ENCODE results near the gene SSU72.
A peak's percentile ranks its signal among the peaks of the same experiment; 100 is the strongest.

Gene SSU72

GRCh38 chr1:1574721-1575537 is at the start of gene SSU72:
TSS of gene SSU72 (minus strand) at chr1:1574863. CDS start at chr1:1574557, 306 bp downstream.
- DNase-seq (ENCODE audit: low read depth), result peak; percentile 55

DNA sequence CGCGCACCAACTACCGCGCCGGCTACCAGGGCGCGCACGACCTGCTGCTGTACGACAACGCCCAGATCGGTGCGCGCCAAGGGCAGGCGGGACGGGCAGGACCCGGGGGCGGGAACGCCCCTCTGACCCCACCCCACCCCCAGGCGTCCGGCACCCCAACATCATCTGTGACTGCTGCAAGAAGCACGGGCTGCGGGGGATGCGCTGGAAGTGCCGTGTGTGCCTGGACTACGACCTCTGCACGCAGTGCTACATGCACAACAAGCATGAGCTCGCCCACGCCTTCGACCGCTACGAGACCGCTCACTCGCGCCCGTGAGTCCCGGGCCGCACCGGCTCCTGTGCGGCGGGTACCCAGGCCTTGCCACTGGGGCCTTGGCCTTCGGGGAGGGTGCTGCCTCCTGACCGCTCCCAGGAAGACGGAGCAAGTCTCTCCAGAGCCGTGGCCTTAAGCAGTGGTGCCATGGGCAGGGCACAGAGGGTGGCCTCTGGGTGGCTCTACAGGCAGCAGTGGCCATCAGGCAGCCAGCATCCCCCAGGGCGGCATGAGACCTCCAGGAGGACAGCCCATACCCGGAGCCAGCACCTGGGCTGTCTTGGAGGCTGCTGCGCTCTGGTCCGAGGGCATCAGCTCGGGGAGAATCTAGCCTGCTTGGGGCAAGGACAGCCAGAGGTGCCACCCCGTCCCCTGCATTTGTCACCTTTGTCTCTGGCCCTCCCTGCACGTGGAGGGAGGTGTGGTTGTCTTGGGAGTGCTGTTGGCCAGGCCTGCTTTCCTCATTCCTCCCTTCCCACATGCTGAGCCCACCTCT is 49.2 kb upstream of the SSU72 start:
- no peak for DNase-seq (ENCODE audit: low read depth)

GRCh38 chr1:1623181-1623630 is 48.5 kb upstream of the SSU72 start:
- no peak for DNase-seq (ENCODE audit: low read depth)

GRCh38 chr1:1622788-1623094 is 48.1 kb upstream of the SSU72 start:
- DNase-seq (ENCODE audit: low read depth), result no peak

DNA sequence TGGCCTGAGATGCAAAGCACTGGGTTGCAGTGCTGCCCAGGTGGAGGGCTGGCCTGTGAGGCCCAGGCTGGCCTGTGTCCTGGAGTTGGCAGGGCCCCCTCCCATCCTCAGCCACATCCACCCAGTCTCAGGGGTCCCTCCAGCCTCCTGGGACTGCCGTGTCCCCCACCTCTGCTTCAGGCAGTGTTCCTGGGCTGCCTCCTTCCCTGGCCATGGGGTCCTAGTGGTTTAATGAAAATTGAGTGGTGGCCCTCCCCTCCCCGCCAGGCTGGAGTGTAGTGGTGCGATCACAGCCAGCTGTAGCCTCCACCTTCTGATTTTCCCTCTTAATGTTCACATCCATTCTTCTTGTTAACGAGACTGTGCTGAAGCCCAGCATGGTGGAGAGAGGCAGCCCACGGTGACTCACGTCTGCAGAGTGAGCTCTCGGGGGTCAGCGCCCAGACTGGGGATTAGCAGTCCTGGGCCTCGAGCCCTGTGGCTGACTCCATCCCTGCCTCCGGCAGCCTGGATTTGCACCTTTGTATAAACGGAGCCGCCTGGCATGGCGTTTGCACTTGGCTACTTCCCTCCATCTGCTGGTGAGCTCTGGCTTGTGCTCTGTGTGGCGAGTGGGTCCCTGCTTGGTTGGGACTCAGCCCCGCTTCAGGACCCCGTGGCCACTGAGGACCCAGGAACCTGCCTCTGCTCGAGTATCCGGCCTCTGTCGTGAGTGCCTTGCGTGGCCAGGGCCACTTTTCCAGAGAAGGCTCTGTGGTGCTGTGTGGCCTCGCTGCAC is 47.5 kb upstream of the SSU72 start:
- no peak for DNase-seq (ENCODE audit: low read depth)

DNA sequence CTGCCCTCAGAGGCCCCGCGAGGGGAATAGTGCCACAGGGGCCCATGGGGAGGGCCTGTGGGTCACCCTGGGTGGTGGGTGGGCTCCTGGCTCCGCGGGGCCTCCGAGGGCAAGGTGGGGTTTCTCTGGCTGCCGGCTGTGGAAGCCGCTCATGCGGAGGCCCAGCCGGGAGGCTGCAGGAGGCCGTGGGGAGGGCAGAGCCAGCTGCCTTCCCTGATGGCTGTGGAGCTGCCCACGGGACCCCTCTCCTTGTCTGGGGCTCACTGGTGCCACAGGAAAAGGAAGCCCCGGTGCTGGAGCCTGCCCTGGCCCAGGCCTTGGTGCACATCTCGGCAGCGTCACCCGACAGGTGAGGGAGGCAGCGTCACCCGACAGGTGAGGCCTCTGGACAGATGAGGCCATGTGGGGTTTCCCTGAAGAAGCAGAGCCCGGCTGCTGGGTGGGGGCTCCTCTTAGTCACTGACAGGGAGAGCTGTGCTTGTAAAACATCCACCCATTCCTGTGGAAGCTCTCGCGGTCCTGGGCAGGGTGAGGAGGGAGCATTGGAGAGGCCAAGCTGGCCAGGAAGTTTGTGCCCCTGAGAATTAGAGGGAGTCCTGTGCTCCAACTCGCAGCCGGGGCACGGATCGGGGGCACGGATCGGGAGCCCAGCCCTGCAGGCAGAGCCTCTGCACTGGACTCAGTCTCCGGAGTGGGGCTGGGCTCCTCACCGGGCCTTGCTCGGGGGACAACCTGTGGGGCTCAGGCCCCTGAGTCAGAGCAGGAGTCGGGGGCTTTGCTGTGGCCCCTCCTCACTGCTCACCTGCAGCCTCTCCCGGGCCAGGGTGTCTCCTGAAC is 46.7 kb upstream of the SSU72 start:
- DNase-seq (ENCODE audit: low read depth), result no peak

DNA sequence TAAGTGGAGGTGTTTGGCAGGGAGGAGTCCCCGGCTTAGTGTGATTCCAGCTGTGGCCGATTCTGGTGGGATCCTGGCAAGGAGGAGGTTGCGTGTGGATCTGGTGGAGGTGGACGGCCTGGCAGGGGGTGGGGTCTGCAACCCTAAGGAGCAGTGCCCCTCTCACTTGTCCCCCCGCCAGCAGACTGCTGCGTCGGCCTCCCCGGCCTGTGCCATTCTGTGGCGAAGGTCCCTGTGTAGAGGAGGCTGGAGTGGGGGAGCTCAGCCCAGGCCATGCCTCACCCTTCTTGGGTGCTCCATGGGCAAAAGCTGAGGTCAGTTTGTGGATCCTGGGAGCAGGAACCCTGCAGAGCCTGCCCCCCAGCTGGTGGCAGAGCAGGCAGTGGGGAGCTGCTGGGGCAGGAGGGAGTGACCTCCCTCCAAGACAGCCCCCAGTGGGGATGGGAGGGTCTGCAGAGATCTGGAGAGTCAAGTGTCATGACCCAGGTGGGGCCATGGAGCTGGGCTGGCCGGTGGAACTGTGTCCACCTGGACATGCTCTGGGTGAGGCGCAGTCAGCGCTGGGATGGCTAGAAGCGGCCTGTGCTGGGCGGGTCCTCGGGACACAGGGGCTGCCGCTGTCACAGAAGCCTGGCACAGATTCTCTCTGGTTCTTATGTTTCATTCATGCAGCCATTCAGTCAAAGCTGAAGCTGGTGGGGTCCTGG is 45.9 kb upstream of the SSU72 start:
- DNase-seq (ENCODE audit: low read depth), result no peak

GRCh38 chr1:1619917-1620361 is 45.3 kb upstream of the SSU72 start:
- DNase-seq (ENCODE audit: low read depth), result no peak

GRCh38 chr1:1618396-1619068 is 43.9 kb upstream of the SSU72 start:
- no peak for DNase-seq (ENCODE audit: low read depth)

DNA sequence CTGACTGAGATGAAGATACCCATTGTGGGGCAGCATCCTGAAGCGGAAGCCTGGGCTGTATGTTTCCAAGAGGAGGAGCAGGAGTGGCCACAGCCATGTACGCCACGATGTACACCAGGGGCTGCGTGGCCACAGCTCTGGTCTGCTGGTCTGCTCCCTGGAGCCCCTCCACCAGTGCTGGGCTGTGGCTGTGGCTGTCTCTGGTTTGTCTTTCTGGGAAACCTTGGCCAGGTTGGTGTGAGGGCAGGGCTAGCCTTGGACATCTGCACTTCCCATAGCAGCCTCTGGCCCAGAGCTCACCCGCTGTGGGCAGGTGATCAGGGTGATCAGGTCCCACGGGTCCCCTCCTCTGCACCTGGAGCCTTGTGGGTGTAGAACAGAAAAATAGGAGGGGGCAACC is 43.3 kb upstream of the SSU72 start:
- DNase-seq (ENCODE audit: low read depth), result no peak

- no peak for DNase-seq (ENCODE audit: low read depth)
Observed at GRCh38 chr1:1617516-1617915, 42.9 kb upstream of the SSU72 start.

- no peak for DNase-seq (ENCODE audit: low read depth)
Observed at GRCh38 chr1:1616838-1617237, 42.2 kb upstream of the SSU72 start.

- DNase-seq (ENCODE audit: low read depth), result no peak
Observed at GRCh38 chr1:1616045-1616790, 41.6 kb upstream of the SSU72 start.

GRCh38 chr1:1615256-1616044 is 40.8 kb upstream of the SSU72 start, which contains the start of gene MIB2:
TSS of gene MIB2 (plus strand) at chr1:1615500. CDS start at chr1:1623453, 7,953 bp downstream.
- DNase-seq (ENCODE audit: low read depth), result no peak

DNA sequence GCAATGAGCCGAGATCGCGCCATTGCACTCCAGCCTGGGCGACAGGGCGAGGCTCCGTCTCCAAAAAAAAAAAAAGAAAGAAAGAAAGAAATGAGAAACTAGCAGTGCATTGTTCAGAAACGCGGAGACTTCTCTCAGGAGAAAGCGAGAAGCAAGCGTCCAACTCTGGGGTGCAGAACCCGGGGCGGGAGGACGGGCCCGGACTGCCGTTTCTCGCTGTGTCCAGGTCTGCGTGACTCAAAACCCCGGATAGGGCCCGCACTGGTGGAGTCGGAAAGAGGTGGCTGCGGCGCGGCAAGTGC is 40.2 kb upstream of the SSU72 start:
- DNase-seq (ENCODE audit: low read depth), result no peak

DNA sequence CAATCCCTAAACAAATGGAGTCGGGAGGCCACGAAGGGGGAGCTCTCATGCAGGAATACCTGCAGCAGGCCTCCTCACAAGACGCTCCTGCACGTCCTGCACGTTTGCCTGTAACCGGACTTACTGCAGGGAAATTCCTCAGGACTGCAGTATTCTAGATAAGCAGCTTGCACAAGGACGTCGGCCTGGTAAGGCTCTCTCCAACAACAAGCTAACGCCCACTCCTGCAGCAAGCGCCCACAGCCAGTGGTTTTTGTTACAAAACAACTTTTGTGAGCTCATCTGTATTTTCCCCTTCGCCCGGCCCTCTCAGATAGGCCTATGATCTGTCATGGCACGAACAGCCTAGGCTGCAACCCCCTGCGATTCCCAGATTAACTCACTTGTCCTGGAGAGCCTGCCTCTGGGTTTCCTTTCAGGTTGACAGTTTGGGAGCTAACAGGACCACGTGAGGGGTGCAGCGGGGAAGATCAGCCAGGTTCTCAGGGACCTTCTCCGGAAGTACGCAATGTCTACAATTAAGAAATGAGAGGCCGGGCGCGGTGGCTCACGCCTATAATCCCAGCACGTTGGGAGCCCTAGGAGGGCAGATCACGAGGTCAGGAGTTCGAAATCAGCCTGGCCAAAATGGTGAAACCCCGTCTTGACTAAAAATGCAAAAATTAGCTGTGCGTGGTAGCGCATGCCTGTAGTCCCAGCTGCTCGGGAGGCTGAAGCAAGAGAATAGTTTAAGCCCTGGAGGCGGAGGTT is 39.7 kb upstream of the SSU72 start:
- DNase-seq (ENCODE audit: low read depth), result peak; percentile 82

GRCh38 chr1:1613509-1614082 is 38.9 kb upstream of the SSU72 start:
- DNase-seq (ENCODE audit: low read depth), result no peak

DNA sequence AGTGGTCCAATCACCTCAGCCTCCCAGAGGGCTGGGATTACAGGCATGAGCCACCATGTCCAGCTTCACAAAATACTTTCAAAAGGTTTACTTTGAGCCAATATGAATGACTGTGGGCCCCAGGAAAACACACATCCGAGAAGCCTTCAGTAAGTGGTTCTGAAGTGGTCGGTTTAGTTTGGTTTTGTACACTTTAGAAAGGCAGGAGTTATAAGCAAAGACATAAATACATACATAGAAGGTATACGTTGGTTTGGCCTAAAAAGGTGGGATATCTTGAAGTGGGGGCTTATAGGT is 37.4 kb upstream of the SSU72 start:
- DNase-seq (ENCODE audit: low read depth), result no peak

Data from non-pigmented ciliary epithelial cell (primary cell).